Breast epithelium (tissue), 3 donors: ENCODE results near the gene EHD4.

Source experiments
- POLR2A ChIP-seq: fragments of 450-650 bp; IDR thresholded peaks from one replicate; pipeline ENCODE4 v1.6.1; 2016; ENCODE audit warnings: antibody characterized with exemption, mild to moderate bottlenecking, moderate library complexity
- TF ChIP-seq, protein P1 (sequence below), 3 donors: fragments of 450-650 bp; IDR thresholded peaks; one replicate each; pipeline ENCODE4 v1.5.1; 2016 to 2017; ENCODE audit warnings: antibody characterized with exemption in 3 of 3, mild to moderate bottlenecking in 3 of 3, moderate library complexity in 3 of 3

DNA sequence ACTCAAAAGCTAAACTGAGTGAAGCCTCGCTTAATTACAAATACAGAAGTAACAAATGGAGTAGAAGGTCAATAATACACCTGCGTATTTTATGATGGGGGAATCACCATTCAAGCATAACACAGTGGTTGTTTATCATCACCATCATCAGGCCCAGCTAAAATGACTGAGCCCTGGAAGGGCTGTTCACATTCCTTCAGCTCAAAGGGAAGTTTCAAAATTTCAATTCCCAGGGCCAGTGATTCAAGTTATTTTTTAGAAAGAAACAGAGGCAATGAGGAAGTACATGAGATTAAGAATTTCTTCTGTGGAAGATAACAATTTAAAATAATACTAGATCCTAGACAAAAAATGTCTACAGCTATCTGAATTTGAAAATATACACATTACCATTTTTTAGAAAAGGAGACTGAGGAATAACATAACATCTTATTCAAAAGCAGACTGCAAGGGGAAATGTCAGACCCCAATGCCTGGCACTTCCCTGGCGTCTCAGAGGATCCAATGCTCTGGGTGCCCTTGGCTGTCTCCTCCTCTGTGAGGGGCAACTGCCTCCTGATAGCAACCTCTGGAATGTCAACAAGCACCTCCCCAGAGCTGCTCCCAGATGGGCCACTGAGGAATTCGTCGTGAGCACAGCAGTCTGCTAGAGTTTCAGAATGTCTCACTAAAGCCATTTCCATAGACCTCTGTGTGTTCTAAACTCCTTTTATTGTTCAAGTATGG, 22.8 kb downstream of the EHD4 start:
- TF ChIP-seq POLR2A: no peak
- TF ChIP-seq, protein P1, sequence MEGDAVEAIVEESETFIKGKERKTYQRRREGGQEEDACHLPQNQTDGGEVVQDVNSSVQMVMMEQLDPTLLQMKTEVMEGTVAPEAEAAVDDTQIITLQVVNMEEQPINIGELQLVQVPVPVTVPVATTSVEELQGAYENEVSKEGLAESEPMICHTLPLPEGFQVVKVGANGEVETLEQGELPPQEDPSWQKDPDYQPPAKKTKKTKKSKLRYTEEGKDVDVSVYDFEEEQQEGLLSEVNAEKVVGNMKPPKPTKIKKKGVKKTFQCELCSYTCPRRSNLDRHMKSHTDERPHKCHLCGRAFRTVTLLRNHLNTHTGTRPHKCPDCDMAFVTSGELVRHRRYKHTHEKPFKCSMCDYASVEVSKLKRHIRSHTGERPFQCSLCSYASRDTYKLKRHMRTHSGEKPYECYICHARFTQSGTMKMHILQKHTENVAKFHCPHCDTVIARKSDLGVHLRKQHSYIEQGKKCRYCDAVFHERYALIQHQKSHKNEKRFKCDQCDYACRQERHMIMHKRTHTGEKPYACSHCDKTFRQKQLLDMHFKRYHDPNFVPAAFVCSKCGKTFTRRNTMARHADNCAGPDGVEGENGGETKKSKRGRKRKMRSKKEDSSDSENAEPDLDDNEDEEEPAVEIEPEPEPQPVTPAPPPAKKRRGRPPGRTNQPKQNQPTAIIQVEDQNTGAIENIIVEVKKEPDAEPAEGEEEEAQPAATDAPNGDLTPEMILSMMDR (IDR thresholded peaks at IDR 0.05): no peak
